HG03045 (cell line): Measurements from ENCODE around the gene TMEM220.

Experiments
- ATAC-seq: cut with Tn5 transposase; IDR thresholded peaks from one replicate; pipeline ENCODE4 v1.9.1; 2021; ENCODE audit warnings: mild to moderate bottlenecking, moderate library complexity; ENCODE audit not compliant: unreplicated experiment

The TMEM220 gene

GRCh38 chr17:10673312-10673711, 56.5 kb downstream of the TMEM220 start:
- no peak for ATAC-seq

GRCh38 chr17:10668775-10669174, 61.0 kb downstream of the TMEM220 start:
- no peak for ATAC-seq

- no peak for ATAC-seq
Observed at GRCh38 chr17:10666906-10667305, 62.9 kb downstream of the TMEM220 start.

GRCh38 chr17:10664571-10664970, 65.3 kb downstream of the TMEM220 start:
- ATAC-seq, result no peak
